VCaP (cell line): ENCODE measurements around the gene IVD.

Experiments used
- H3K27ac ChIP-seq: fragments of 450-650 bp; 2 replicates; pipeline ENCODE4 v1.5.1; 2017
- TF ChIP-seq, protein P1 (sequence below): fragments of 450-650 bp; conservative IDR thresholded peaks from 2 replicates; pipeline ENCODE4 v1.5.1; 2017; ENCODE audit warnings: mild to moderate bottlenecking, moderate library complexity

Gene IVD

DNA sequence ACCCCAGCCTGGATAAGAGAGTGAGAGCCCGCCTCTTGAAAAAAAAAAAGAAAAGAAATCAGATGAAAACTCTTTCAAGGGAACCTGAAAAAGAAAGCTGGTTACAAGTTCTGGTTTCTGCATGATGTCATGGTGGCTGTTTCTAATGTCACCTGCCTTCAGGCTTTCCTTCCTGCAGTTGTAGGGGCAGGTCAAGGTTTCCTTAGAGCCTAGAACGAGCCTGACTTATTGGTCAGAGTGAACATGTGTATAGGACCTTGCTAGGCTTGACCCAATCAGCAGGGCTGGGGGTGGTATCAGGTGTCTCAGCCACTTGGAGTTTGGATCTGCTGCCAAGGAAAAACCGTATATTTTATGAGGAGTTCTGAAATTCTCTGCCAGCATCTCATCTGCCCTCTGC lies 3.8 kb downstream of the IVD start:
- TF ChIP-seq, protein P1, sequence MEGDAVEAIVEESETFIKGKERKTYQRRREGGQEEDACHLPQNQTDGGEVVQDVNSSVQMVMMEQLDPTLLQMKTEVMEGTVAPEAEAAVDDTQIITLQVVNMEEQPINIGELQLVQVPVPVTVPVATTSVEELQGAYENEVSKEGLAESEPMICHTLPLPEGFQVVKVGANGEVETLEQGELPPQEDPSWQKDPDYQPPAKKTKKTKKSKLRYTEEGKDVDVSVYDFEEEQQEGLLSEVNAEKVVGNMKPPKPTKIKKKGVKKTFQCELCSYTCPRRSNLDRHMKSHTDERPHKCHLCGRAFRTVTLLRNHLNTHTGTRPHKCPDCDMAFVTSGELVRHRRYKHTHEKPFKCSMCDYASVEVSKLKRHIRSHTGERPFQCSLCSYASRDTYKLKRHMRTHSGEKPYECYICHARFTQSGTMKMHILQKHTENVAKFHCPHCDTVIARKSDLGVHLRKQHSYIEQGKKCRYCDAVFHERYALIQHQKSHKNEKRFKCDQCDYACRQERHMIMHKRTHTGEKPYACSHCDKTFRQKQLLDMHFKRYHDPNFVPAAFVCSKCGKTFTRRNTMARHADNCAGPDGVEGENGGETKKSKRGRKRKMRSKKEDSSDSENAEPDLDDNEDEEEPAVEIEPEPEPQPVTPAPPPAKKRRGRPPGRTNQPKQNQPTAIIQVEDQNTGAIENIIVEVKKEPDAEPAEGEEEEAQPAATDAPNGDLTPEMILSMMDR = peak; percentile 18; the same call in 1 of the 2 replicates
- H3K27ac ChIP-seq = peak overlapping the region; percentile 84

DNA sequence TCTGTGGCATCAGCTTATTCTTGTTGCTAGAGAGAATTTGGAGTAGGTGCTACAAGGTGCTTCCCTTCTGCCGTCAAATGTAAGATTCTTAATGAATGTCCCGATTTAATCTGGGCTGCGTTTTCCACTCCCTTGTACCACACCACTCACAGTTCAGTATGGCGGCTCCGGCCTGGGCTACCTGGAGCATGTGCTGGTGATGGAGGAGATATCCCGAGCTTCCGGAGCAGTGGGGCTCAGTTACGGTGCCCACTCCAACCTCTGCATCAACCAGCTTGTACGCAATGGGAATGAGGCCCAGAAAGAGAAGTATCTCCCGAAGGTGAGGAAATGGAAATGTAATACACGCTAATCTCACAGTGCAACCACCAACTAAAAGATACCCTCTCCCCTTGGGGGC lies 4.9 kb downstream of the IVD start:
- H3K27ac ChIP-seq = no peak overlapping the region
- TF ChIP-seq, protein P1 = no peak

DNA sequence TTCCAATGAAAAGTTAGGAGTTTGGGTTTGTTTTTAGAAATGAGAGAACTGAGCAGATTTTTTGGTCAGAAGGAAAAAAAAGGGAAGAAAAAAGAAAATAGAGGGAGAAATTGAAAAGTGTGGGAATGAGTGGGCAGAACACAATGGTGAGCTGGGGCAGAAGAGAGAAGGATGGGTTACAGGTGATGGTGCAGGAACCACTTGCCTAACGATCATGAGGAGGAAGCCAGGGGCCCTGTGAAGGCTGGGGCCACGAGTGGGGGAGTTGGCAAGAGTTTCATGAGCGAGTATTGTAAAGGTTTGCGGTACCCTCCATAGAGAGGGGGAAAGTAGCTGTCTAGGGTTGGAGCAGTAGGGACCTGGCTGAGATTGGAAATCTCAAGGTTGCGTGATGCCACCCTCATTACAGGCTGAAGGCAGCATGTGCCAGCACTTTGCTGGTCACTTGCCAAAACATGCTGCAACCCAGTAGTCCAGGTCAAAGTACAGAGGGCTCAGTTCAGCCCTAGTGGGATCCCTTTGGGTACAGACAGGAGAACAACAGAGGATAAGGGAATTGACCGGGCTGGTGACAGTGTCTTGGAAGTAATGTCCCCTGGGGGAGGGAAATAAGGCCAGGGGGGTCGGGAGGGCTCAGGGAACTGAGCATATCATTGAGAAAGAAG lies 6.6 kb downstream of the IVD start:
- H3K27ac ChIP-seq = peak overlapping the region; percentile 22; the same call in 1 of the 2 replicates
- TF ChIP-seq, protein P1 = no peak

DNA sequence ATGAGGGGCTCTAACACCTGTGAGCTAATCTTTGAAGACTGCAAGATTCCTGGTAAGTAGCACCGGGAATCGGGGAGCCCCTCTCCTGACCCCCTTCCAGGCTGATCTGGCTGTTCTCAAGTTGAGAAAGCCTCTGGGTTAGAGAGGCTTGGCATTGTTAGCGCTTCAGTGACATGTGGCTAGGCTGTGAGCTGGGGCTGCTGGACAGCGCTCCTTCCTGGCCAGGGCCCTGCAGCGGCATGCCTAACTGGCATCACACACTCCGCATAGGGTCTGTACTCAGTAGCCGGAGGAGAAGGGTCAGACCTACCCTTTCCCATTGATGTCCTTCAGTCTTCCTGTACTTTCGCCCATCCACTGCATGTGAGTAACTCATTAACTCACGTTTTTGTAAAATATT lies 7.4 kb downstream of the IVD start:
- H3K27ac ChIP-seq = 0 out of 2 replicates have a peak overlapping the region, but pooled peaks have one; percentile 22
- TF ChIP-seq, protein P1 = no peak

DNA sequence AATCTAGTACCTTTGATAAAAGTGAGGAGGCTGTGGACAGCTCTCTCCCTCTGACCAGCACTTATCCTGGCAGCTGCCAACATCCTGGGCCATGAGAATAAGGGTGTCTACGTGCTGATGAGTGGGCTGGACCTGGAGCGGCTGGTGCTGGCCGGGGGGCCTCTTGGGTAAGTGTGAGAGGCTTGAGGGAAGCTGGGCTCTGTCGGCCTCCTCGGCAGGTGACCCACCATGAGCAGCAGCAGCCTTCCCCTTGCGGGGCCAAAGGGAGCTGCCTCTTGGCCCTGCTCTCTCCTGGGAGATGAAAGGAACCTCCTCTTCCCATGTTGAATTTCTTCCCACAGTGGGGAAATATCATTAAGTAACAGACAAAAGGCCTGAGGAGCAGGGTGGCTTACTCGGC lies 9.2 kb downstream of the IVD start:
- no peak overlapping the region for H3K27ac ChIP-seq
- TF ChIP-seq, protein P1 = no peak

DNA sequence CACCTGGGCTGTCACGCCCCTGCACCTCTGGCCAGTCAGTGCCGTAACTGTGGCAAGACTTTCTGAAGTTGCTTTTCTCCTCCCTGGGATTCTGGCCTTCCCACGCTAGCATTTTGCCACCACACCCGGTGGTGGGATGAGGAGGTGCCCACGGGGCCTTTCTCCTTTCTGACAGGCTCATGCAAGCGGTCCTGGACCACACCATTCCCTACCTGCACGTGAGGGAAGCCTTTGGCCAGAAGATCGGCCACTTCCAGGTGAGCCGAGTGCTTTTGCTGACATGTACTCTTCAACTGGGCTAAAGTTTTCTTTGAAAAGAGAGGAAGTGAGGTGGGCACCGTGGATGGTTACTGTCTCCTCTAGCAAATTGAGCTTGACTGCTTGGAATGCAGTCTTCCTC lies 9.6 kb downstream of the IVD start:
- TF ChIP-seq, protein P1 = no peak
- H3K27ac ChIP-seq = no peak overlapping the region

DNA sequence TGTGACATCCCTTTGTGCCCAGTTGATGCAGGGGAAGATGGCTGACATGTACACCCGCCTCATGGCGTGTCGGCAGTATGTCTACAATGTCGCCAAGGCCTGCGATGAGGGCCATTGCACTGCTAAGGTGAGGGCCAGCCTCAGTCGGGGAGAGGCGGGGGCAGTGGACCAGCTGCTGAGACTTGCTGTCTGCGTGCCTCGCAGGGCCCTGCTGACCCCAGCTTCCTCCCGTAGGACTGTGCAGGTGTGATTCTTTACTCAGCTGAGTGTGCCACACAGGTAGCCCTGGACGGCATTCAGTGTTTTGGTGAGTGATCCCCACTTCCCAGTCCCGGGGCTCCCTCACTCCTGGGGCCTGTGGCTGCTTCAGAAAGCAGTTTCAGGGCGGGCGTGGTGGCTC lies 10.5 kb downstream of the IVD start:
- H3K27ac ChIP-seq = no peak overlapping the region
- TF ChIP-seq, protein P1 = no peak
